Measurements from ENCODE around the gene EVX1. TPM values are rescaled to one million over a fixed set of nuclear protein-coding genes. Genes with fewer than 3 reads are reported as not detected.

The EVX1 gene
- total and polyA plus RNA-seq, 2 experiments from 2014 or later: not detected

DNA sequence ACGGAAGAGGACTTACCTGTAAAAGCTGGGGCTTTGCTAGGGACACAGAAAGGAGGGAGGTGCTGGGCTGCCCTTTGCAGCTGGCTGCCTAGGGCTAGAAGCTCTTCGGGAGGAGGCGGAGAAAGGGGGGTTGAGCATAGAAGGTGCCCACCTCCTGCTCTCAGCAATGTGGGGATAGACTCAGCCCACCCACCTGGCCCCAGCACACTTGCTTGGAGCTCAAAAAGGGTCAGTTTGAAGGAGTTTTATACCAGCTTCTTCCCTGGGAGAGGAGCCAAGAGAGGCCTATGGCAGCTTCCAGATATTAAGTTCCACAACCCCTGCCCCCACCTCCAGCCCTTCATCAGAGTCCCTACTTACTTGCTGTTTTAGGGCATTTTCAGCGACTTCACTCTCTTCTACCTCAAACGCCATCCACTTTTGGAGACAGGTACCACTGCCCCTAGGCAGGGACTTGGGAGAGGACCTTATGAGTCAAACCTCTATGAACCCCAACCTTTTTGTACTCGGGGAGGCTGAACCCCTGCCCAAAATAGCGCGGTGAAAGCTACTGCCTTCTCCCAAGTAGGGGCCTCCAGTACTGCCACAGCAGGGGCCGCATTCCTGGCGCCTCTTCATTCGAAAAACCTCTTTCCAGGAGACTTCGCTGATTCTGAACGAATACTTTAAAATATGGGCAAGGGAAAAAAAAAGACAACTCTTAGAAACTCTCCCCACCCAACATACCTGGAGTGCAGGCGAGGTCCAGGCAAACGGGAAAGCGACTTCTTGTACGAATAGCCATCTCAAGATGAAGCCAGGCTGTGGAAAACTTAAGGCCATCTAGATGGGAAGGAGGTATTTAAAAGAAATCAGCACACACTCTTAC lies 1.2 kb upstream of the EVX1 start:
- TF ChIP-seq, protein P1, sequence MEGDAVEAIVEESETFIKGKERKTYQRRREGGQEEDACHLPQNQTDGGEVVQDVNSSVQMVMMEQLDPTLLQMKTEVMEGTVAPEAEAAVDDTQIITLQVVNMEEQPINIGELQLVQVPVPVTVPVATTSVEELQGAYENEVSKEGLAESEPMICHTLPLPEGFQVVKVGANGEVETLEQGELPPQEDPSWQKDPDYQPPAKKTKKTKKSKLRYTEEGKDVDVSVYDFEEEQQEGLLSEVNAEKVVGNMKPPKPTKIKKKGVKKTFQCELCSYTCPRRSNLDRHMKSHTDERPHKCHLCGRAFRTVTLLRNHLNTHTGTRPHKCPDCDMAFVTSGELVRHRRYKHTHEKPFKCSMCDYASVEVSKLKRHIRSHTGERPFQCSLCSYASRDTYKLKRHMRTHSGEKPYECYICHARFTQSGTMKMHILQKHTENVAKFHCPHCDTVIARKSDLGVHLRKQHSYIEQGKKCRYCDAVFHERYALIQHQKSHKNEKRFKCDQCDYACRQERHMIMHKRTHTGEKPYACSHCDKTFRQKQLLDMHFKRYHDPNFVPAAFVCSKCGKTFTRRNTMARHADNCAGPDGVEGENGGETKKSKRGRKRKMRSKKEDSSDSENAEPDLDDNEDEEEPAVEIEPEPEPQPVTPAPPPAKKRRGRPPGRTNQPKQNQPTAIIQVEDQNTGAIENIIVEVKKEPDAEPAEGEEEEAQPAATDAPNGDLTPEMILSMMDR (IDR thresholded peaks at IDR 0.05; ENCODE audit: low read depth, low read length): no peak
- H3K36me3 ChIP-seq: no peaks in the 10 kb centered on the region
- DNase-seq (ENCODE audit: low read depth in 1 of 2, low spot score in 1 of 2): no peak
- peaks cover 100% of the 10 kb centered on the region for H3K27me3 ChIP-seq
- peaks cover 15% of the 10 kb centered on the region for H3K4me1 ChIP-seq (ENCODE audit: low read depth)
- no peak overlapping the region for H3K27ac ChIP-seq
- H3K4me3 ChIP-seq: no peak overlapping the region
- no peaks in the 10 kb centered on the region for H3K9me3 ChIP-seq (ENCODE audit: low read depth)

DNA sequence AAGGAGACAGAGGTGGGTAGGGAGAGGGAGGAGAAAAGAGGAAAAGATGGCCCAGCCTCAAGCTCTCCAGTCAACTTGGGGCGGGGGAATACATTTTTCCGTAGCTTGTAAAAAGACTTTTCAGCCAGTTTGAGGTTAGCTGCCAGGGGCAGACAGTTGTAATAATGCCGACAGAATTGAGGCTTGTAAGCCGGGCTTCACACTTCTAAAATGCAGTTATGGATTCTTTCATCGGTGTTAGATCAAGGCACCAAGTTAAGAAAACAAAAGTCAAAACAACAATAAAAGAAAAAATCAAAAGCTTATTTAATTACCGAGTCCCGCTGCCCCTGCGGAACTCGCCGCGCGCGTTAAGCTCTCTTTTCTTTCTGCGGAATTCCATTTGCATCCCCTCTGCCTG lies 448 bp upstream of the EVX1 start:
- Histone ChIP-seq H3K4me1 (ENCODE audit: low read depth) (peaks cover 15% of the 10 kb centered on the region), H3K9me3 (ENCODE audit: low read depth) (no peaks in the 10 kb centered on the region), H3K4me3 (no peak overlapping the region), H3K36me3 (no peaks in the 10 kb centered on the region), H3K27ac (no peak overlapping the region), H3K27me3 (peaks cover 100% of the 10 kb centered on the region)
- no peak for DNase-seq (ENCODE audit: low read depth in 1 of 2, low spot score in 1 of 2)
- TF ChIP-seq, protein P1 (IDR thresholded peaks at IDR 0.05; ENCODE audit: low read depth, low read length): no peak

DNA sequence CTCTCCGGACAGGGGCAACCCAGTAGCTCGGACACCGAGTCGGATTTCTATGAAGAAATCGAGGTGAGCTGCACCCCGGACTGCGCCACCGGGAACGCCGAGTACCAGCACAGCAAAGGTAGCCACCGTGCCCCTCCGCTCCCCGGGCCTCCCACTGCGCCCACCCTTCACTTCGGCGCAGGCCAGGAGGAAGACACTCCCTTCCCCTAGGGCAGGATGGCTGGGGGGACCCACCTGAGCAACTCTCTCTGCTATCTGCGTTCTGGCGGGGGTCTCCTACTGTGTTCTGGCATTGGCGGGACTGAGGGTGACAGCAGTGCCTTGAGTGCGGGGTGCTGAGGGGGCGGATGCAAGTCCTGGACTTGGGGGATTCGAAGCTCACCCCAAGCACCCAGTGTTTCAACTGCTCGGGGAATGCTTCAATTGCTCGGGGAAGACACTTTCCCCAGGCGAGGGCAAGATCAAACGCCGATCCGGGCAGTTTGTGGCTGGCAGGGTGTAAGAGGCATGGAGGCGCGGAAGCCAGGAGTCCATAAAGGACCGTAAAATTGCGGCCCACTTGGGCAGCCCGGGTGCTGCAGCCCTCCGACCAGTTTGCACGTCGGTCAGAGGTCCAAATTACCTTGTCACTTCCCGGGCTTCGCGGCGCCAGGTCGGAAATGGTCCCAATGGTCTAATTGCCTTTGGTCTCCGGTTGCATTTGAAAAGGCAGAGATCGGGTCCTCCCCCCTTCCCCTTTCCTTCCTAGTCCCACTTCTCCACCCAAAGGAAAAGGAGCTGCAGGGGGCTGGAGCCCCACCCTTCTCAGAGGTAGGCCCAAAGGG lies 950 bp downstream of the EVX1 start:
- TF ChIP-seq, protein P1 (IDR thresholded peaks at IDR 0.05; ENCODE audit: low read depth, low read length): no peak
- H3K27ac ChIP-seq: no peak overlapping the region
- no peak for DNase-seq (ENCODE audit: low read depth in 1 of 2, low spot score in 1 of 2)
- peak overlapping the region; percentile 13 for H3K4me3 ChIP-seq
- no peaks in the 10 kb centered on the region for H3K36me3 ChIP-seq
- H3K9me3 ChIP-seq (ENCODE audit: low read depth): no peaks in the 10 kb centered on the region
- H3K27me3 ChIP-seq: peaks cover 100% of the 10 kb centered on the region
- H3K4me1 ChIP-seq (ENCODE audit: low read depth): peaks cover 15% of the 10 kb centered on the region

DNA sequence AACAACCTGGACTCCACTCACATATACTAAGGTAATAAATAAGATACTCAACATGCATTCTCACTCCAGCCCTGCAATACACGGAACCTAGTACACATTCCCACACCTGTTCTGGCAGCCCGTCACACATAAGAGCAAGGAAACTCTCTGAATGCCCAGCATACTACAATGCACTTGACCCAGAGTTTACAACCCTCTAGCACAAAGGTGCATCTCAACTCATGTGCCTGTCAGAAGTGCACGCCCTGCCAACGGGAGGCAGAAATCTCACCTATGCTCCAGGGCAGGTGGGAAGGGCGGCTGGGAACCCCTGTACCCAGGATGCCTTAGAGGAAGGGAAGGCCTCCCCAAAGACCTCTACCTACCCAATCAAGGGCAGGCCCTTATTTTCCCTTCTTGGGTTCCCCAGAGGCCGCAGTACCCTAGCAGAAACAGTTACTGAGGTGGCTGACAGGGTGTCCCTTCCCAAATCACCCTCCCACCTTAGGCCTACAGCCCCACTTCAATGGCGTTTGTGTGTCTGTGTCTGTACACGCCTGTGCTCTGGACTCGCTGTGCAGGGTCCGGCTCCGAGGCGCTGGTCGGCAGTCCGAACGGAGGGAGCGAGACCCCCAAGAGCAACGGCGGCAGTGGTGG lies 2.0 kb downstream of the EVX1 start:
- Histone ChIP-seq H3K9me3 (ENCODE audit: low read depth) (no peaks in the 10 kb centered on the region), H3K27me3 (peaks cover 100% of the 10 kb centered on the region), H3K27ac (no peak overlapping the region), H3K36me3 (no peaks in the 10 kb centered on the region), H3K4me3 (no peak overlapping the region), H3K4me1 (ENCODE audit: low read depth) (peaks cover 11% of the 10 kb centered on the region)
- DNase-seq (ENCODE audit: low read depth in 1 of 2, low spot score in 1 of 2): no peak
- TF ChIP-seq, protein P1 (IDR thresholded peaks at IDR 0.05; ENCODE audit: low read depth, low read length): no peak

DNA sequence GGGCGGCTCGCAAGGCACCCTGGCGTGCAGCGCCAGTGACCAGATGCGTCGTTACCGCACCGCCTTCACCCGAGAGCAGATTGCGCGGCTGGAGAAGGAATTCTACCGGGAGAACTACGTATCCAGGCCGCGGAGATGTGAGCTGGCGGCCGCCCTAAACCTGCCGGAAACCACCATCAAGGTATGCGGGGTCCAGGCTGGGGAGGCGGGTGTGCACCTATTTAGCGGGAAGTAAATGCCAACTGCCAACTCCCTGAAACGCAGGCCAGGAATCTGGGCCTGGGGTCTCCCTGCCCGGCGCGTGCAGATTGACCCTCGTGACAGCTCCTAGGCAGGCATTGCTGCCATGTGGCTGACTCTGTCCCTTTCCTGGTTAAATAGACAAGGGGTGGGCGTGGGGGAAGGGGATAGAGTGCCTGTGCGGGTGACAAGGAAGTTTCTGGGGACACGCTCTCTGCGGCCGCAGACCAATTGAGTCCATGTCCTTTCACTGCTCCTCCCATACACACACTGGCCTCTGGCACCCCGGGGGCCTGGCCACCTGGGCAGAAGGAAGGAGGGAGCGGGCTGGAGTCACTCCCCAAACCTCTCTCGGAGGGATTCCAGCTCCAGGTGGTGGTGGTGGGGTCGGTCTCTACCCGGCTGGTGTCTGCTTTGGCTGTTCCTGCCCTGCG lies 2.7 kb downstream of the EVX1 start:
- H3K27me3 ChIP-seq: peaks cover 100% of the 10 kb centered on the region
- no peak overlapping the region for H3K4me3 ChIP-seq
- no peaks in the 10 kb centered on the region for H3K9me3 ChIP-seq (ENCODE audit: low read depth)
- DNase-seq (ENCODE audit: low read depth in 1 of 2, low spot score in 1 of 2): no peak
- H3K36me3 ChIP-seq: no peaks in the 10 kb centered on the region
- no peak overlapping the region for H3K27ac ChIP-seq
- TF ChIP-seq, protein P1 (IDR thresholded peaks at IDR 0.05; ENCODE audit: low read depth, low read length): no peak
- H3K4me1 ChIP-seq (ENCODE audit: low read depth): peaks cover 11% of the 10 kb centered on the region

Measured in cardiac muscle cell (in vitro differentiated cells and primary cell).